Esophagus squamous epithelium (tissue), 5 donors: Measurements from ENCODE around the gene PCDHA1. TPM values are rescaled to one million over a fixed set of nuclear protein-coding genes. Genes with fewer than 3 reads are reported as not detected.

Experiments used
- DNase-seq: peaks from one replicate; lab custom pipeline; 2025; lab: John Stamatoyannopoulos, UW
- H3K27ac ChIP-seq, 4 donors: fragments of 200-600 bp; sonication (generic); one replicate each; pipeline ENCODE4 v1.5.1; 2016 to 2019; ENCODE audit warnings: mild to moderate bottlenecking in 1 of 4
- H3K27me3 ChIP-seq, 4 donors: fragments of 200-600 bp; sonication (generic); 1 replicate in 3 of 4; 2 replicates in 1 of 4; pipeline versions ENCODE4 v1.5.1 to v1.6.0; 2017 to 2021; ENCODE audit warnings: antibody characterized with exemption in 1 of 4
- H3K36me3 ChIP-seq, 3 donors: fragments of 200-600 bp; sonication (generic); one replicate each; pipeline ENCODE4 v1.5.1; 2016 to 2019
- H3K4me1 ChIP-seq, 3 donors: fragments of 200-600 bp; sonication (generic); one replicate each; pipeline ENCODE4 v1.5.1; 2017 to 2019
- H3K4me3 ChIP-seq, 4 donors: fragments of 200-600 bp; sonication (generic); 1 replicate in 3 of 4; 2 replicates in 1 of 4; pipeline ENCODE4 v1.5.1; 2016 to 2019; ENCODE audit warnings: mild to moderate bottlenecking in 2 of 4, moderate library complexity in 1 of 4
- H3K9me3 ChIP-seq, 3 donors: fragments of 200-600 bp; sonication (generic); one replicate each; pipeline ENCODE4 v1.5.1; 2016 to 2019
- CTCF ChIP-seq, 6 experiments: fragments of 450-650 bp in 4 of 6; fragments of 200-600 bp in 2 of 6; sonication (generic) in 2 of 6; IDR thresholded peaks; one replicate each; pipeline ENCODE4 v1.5.1; 2016 to 2019; ENCODE audit warnings: antibody characterized with exemption in 6 of 6, mild to moderate bottlenecking in 4 of 6, moderate library complexity in 4 of 6
- POLR2A ChIP-seq, 4 donors: fragments of 450-650 bp; IDR thresholded peaks; one replicate each; pipeline ENCODE4 v1.6.1; 2017; ENCODE audit warnings: antibody characterized with exemption in 4 of 4, mild to moderate bottlenecking in 4 of 4, moderate library complexity in 3 of 4
- WGBS, 2 donors: methylation state at CpG; one replicate each; pipeline ENCODE4 v1.1.5; 2018; 5-methylcytosine and 5-hydroxymethylcytosine counted together
- intact Hi-C: fragments of 100-400 bp; cut with DNase I; formaldehyde crosslinking; loops from one replicate; pipeline ENCODE4 v1.15.0; 2022
- total RNA-seq, 4 donors: library from RNA; depleted of rRNA; stranded (reverse); fragments of >200 nt; gene quantifications; one replicate each; pipeline ENCODE4 v1.1.0, GENCODE V29; 2016
- donor health status: DM: yes; HTN: yes; CAD: no.

Gene PCDHA1
- total RNA-seq, 4 donors from 2014 or later: not detected

GRCh38 chr5:140969880-140970279 lies 183.9 kb downstream of the PCDHA1 start:
- no peaks in the 10 kb centered on the region for H3K36me3 ChIP-seq
- H3K4me1 ChIP-seq: peaks cover 0 to 18% (median 10%) of the 10 kb centered on the region in 3 donors
- H3K4me3 ChIP-seq: no peak overlapping the region
- no peak for TF ChIP-seq CTCF (IDR thresholded peaks at IDR 0.05)
- no peak for TF ChIP-seq POLR2A (IDR thresholded peaks at IDR 0.05)
- no peak overlapping the region for H3K27ac ChIP-seq
- DNase-seq: no peak
- no peaks in the 10 kb centered on the region for H3K9me3 ChIP-seq
- H3K27me3 ChIP-seq: peaks cover 0 to 37% (median 0%) of the 10 kb centered on the region in 4 donors
- intact Hi-C loops: no loop called here

DNA sequence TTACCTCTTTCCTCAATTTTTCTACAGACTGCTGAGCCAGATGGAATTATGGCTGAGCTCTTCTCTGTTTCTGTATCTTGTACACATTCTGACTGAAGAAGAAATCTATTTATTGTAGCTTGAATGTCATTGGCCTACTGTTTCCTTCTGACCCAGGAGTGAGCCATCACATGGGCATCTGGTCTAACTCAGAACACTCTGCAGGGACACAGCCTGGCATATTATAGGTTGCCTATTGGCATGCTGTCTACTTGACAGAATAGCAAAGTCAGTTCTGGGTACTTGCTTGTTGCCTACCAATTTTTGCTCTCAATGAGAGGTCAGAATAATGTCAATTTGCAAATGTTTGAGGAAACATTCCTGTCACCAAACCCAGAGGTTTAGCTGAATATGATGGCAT lies 187.6 kb downstream of the PCDHA1 start:
- no peak overlapping the region for H3K27ac ChIP-seq
- TF ChIP-seq CTCF (IDR thresholded peaks at IDR 0.05) (no peak), POLR2A (IDR thresholded peaks at IDR 0.05) (no peak)
- no peaks in the 10 kb centered on the region for H3K36me3 ChIP-seq
- no peaks in the 10 kb centered on the region for H3K4me1 ChIP-seq
- H3K9me3 ChIP-seq: no peaks in the 10 kb centered on the region
- intact Hi-C loops: no loop called here
- no peak for DNase-seq
- peaks cover 0 to 5% (median 0%) of the 10 kb centered on the region in 4 donors for H3K27me3 ChIP-seq
- H3K4me3 ChIP-seq: no peak overlapping the region

DNA sequence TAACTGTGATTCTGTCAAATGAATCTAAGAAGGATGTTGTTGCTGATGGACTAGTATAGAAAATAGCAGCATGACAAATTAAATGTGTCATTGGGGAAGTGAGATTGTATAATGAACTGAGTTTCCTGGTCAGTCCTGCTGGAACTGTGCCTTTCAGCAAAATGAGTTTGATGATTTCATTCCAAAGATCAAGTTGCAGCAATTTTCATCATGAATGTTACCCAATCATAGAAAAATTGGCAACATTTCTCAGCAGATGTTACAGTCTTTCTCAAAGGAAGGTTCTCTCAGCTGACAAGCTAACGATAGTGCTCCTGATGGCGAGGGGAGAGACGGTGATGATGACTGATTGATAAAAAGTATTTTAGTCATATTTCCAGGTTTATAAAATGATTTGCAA lies 191.1 kb downstream of the PCDHA1 start:
- intact Hi-C loops: no loop called here
- Histone ChIP-seq H3K27ac (no peak overlapping the region), H3K27me3 (peaks cover 0 to 5% (median 0%) of the 10 kb centered on the region in 4 donors), H3K9me3 (no peaks in the 10 kb centered on the region), H3K4me3 (no peak overlapping the region), H3K4me1 (no peaks in the 10 kb centered on the region), H3K36me3 (no peaks in the 10 kb centered on the region)
- 62 to 81% methylated on average over 3 of the region's 3 CpGs for WGBS, 2 donors
- TF ChIP-seq CTCF (IDR thresholded peaks at IDR 0.05) (no peak), POLR2A (IDR thresholded peaks at IDR 0.05) (no peak)
- no peak for DNase-seq

DNA sequence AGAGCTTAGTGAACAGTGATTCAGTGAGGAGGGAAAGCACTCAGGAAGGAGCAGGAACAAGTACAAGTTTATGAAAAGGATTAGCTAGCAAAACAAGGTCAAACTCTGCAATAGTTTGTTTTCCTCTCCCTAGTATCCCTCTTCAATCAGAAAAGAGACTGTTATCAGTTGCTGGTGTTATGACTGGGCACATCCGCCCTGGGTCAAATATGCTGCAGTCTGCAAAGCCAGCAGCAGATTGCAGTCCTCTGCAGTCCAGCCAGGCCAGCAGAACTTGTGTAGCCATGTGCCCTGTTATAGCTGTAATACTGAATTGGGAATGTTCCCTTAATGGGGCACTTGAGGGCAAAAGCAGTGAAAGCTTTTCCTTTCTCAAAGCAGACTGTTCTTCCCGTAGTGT lies 192.3 kb downstream of the PCDHA1 start:
- no peak for DNase-seq
- TF ChIP-seq CTCF (IDR thresholded peaks at IDR 0.05) (peak in 1 of 6 experiments; percentile 9), POLR2A (IDR thresholded peaks at IDR 0.05) (no peak)
- no peaks in the 10 kb centered on the region for H3K4me1 ChIP-seq
- WGBS, 2 donors: 38 to 71% methylated on average over 2 of the region's 2 CpGs
- H3K4me3 ChIP-seq: no peak overlapping the region
- peaks cover 0 to 5% (median 0%) of the 10 kb centered on the region in 4 donors for H3K27me3 ChIP-seq
- H3K9me3 ChIP-seq: no peaks in the 10 kb centered on the region
- H3K27ac ChIP-seq: no peak overlapping the region
- intact Hi-C loops: no loop called here
- H3K36me3 ChIP-seq: no peaks in the 10 kb centered on the region

DNA sequence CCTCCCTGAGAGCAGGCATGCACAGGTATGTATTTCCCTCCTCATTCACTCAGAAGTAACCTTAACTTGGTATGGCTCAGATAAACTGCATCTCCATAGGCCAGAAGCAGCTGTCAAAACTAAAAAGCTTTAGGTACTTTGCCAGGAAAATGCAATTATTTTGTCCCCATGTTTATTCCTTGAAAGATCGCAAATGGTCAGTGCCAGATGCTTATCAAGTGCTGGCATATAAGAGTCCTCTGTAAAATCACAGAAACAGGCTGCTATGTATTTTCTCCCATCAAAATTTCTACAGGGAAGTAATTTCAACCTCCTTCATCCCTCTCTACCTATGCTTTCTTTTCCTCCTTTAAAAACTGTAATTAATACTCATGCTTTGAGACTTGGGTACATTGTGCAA lies 193.0 kb downstream of the PCDHA1 start:
- Histone ChIP-seq H3K9me3 (no peaks in the 10 kb centered on the region), H3K4me1 (no peaks in the 10 kb centered on the region), H3K36me3 (no peaks in the 10 kb centered on the region), H3K27ac (no peak overlapping the region), H3K4me3 (no peak overlapping the region), H3K27me3 (peaks cover 0 to 5% (median 0%) of the 10 kb centered on the region in 4 donors)
- DNase-seq: no peak
- TF ChIP-seq POLR2A (IDR thresholded peaks at IDR 0.05) (no peak), CTCF (IDR thresholded peaks at IDR 0.05) (no peak)
- intact Hi-C loops: no loop called here
- WGBS, 2 donors: 82 to 89% methylated on average over 1 of the region's 1 CpG
